Measurements from ENCODE around the gene AGRP.

The AGRP gene

GRCh38 chr16:67451061-67451703 is 32.2 kb downstream of the AGRP start:
- no peak overlapping the region for H4K91ac ChIP-seq (ENCODE audit: low read length)
- peaks cover 61 to 77% of the 10 kb centered on the region in 2 experiments for H3K36me3 ChIP-seq (ENCODE audit: control insufficient read depth in 1 of 2, insufficient read depth in 2 of 2, low read depth in 1 of 2, low read length in 2 of 2)
- no peak overlapping the region for H3K14ac ChIP-seq (ENCODE audit: low read length in 2 of 2)
- no peak overlapping the region for H3K4ac ChIP-seq (ENCODE audit: low read depth in 1 of 2, low read length in 2 of 2)
- no peak overlapping the region for H2BK12ac ChIP-seq (ENCODE audit: low read length in 2 of 2)
- no peaks in the 10 kb centered on the region for H3K9me3 ChIP-seq (ENCODE audit: control insufficient read depth, low read length)
- no peak overlapping the region for H3K9ac ChIP-seq (ENCODE audit: low read length)
- no peak overlapping the region for H2AFZ ChIP-seq (ENCODE audit: low read depth, low read length)
- 97% methylated on average over 12 of the region's 12 CpGs for WGBS
- H3K79me1 ChIP-seq (replicated peaks; ENCODE audit: low read length, poor library complexity, severe bottlenecking) = peaks cover 67% of the 10 kb centered on the region
- no peaks in the 10 kb centered on the region for H3K27me3 ChIP-seq (ENCODE audit: control insufficient read depth in 1 of 2, insufficient read depth in 1 of 2, low read length in 2 of 2)
- H3K4me1 ChIP-seq (ENCODE audit: control insufficient read depth, insufficient read depth, low read depth, low read length) = peaks cover 16% of the 10 kb centered on the region
- no peak overlapping the region for H3K4me3 ChIP-seq (ENCODE audit: insufficient read depth in 1 of 2, low read depth in 1 of 2, low read length in 2 of 2)
- H2BK5ac ChIP-seq (ENCODE audit: low read depth, low read length, poor library complexity, severe bottlenecking) = no peak overlapping the region
- H2AK5ac ChIP-seq (ENCODE audit: low read length, severe bottlenecking) = no peak overlapping the region
- no peak overlapping the region for H3K18ac ChIP-seq (ENCODE audit: low read depth in 1 of 2, low read length in 2 of 2)
- H2BK120ac ChIP-seq (ENCODE audit: low read depth, low read length) = no peak overlapping the region
- no peak overlapping the region for H3K27ac ChIP-seq (ENCODE audit: low read length, poor library complexity, severe bottlenecking)
- no peak overlapping the region for H3K4me2 ChIP-seq (ENCODE audit: low read length, poor library complexity, severe bottlenecking)
- DNase-seq = no peak
- H2BK15ac ChIP-seq (ENCODE audit: low read depth, poor library complexity, severe bottlenecking) = no peak overlapping the region
- H3K23ac ChIP-seq (ENCODE audit: low read length in 2 of 2) = no peak overlapping the region
- H4K8ac ChIP-seq (ENCODE audit: low read length) = no peak overlapping the region

GRCh38 chr16:67449739-67450138 is 33.6 kb downstream of the AGRP start:
- WGBS = 97% methylated on average over 3 of the region's 3 CpGs
- H3K9me3 ChIP-seq (ENCODE audit: control insufficient read depth, low read length) = no peaks in the 10 kb centered on the region
- H3K4me3 ChIP-seq (ENCODE audit: insufficient read depth in 1 of 2, low read depth in 1 of 2, low read length in 2 of 2) = no peak overlapping the region
- H3K4ac ChIP-seq (ENCODE audit: low read depth in 1 of 2, low read length in 2 of 2) = no peak overlapping the region
- H3K18ac ChIP-seq (ENCODE audit: low read depth in 1 of 2, low read length in 2 of 2) = no peak overlapping the region
- no peak overlapping the region for H2BK15ac ChIP-seq (ENCODE audit: low read depth, poor library complexity, severe bottlenecking)
- DNase-seq = no peak
- H3K36me3 ChIP-seq (ENCODE audit: control insufficient read depth in 1 of 2, insufficient read depth in 2 of 2, low read depth in 1 of 2, low read length in 2 of 2) = peaks cover 67 to 81% of the 10 kb centered on the region in 2 experiments
- H2BK12ac ChIP-seq (ENCODE audit: low read length in 2 of 2) = no peak overlapping the region
- peaks cover 30% of the 10 kb centered on the region for H3K4me1 ChIP-seq (ENCODE audit: control insufficient read depth, insufficient read depth, low read depth, low read length)
- no peak overlapping the region for H3K23ac ChIP-seq (ENCODE audit: low read length in 2 of 2)
- no peaks in the 10 kb centered on the region for H3K27me3 ChIP-seq (ENCODE audit: control insufficient read depth in 1 of 2, insufficient read depth in 1 of 2, low read length in 2 of 2)
- H2BK120ac ChIP-seq (ENCODE audit: low read depth, low read length) = no peak overlapping the region
- no peak overlapping the region for H2BK5ac ChIP-seq (ENCODE audit: low read depth, low read length, poor library complexity, severe bottlenecking)
- H3K9ac ChIP-seq (ENCODE audit: low read length) = no peak overlapping the region
- no peak overlapping the region for H4K8ac ChIP-seq (ENCODE audit: low read length)
- no peak overlapping the region for H3K14ac ChIP-seq (ENCODE audit: low read length in 2 of 2)
- no peak overlapping the region for H4K91ac ChIP-seq (ENCODE audit: low read length)
- no peak overlapping the region for H3K27ac ChIP-seq (ENCODE audit: low read length, poor library complexity, severe bottlenecking)
- H3K79me1 ChIP-seq (replicated peaks; ENCODE audit: low read length, poor library complexity, severe bottlenecking) = peaks cover 69% of the 10 kb centered on the region
- H3K4me2 ChIP-seq (ENCODE audit: low read length, poor library complexity, severe bottlenecking) = no peak overlapping the region
- no peak overlapping the region for H2AFZ ChIP-seq (ENCODE audit: low read depth, low read length)
- H2AK5ac ChIP-seq (ENCODE audit: low read length, severe bottlenecking) = no peak overlapping the region

GRCh38 chr16:67449336-67449735 is 34.0 kb downstream of the AGRP start:
- WGBS = 94% methylated on average over 2 of the region's 2 CpGs

GRCh38 chr16:67448580-67448979 is 34.8 kb downstream of the AGRP start:
- H3K14ac ChIP-seq (ENCODE audit: low read length in 2 of 2) = no peak overlapping the region
- H3K4me3 ChIP-seq (ENCODE audit: insufficient read depth in 1 of 2, low read depth in 1 of 2, low read length in 2 of 2) = no peak overlapping the region
- no peaks in the 10 kb centered on the region for H3K9me3 ChIP-seq (ENCODE audit: control insufficient read depth, low read length)
- H2BK12ac ChIP-seq (ENCODE audit: low read length in 2 of 2) = no peak overlapping the region
- peaks cover 68 to 90% of the 10 kb centered on the region in 2 experiments for H3K36me3 ChIP-seq (ENCODE audit: control insufficient read depth in 1 of 2, insufficient read depth in 2 of 2, low read depth in 1 of 2, low read length in 2 of 2)
- H3K79me1 ChIP-seq (replicated peaks; ENCODE audit: low read length, poor library complexity, severe bottlenecking) = peaks cover 64% of the 10 kb centered on the region
- no peak overlapping the region for H2AFZ ChIP-seq (ENCODE audit: low read depth, low read length)
- H4K8ac ChIP-seq (ENCODE audit: low read length) = no peak overlapping the region
- H3K27ac ChIP-seq (ENCODE audit: low read length, poor library complexity, severe bottlenecking) = no peak overlapping the region
- H3K23ac ChIP-seq (ENCODE audit: low read length in 2 of 2) = no peak overlapping the region
- no peak overlapping the region for H2AK5ac ChIP-seq (ENCODE audit: low read length, severe bottlenecking)
- no peak overlapping the region for H3K18ac ChIP-seq (ENCODE audit: low read depth in 1 of 2, low read length in 2 of 2)
- peaks cover 39% of the 10 kb centered on the region for H3K4me1 ChIP-seq (ENCODE audit: control insufficient read depth, insufficient read depth, low read depth, low read length)
- no peak overlapping the region for H2BK120ac ChIP-seq (ENCODE audit: low read depth, low read length)
- WGBS = 100% methylated on average over 3 of the region's 5 CpGs
- H2BK15ac ChIP-seq (ENCODE audit: low read depth, poor library complexity, severe bottlenecking) = no peak overlapping the region
- H4K91ac ChIP-seq (ENCODE audit: low read length) = no peak overlapping the region
- DNase-seq = no peak
- H3K9ac ChIP-seq (ENCODE audit: low read length) = no peak overlapping the region
- no peak overlapping the region for H2BK5ac ChIP-seq (ENCODE audit: low read depth, low read length, poor library complexity, severe bottlenecking)
- no peak overlapping the region for H3K4ac ChIP-seq (ENCODE audit: low read depth in 1 of 2, low read length in 2 of 2)
- no peaks in the 10 kb centered on the region for H3K27me3 ChIP-seq (ENCODE audit: control insufficient read depth in 1 of 2, insufficient read depth in 1 of 2, low read length in 2 of 2)
- H3K4me2 ChIP-seq (ENCODE audit: low read length, poor library complexity, severe bottlenecking) = no peak overlapping the region

More at GRCh38 chr16:67449336-67449735, 34.0 kb downstream of the AGRP start:
- Histone ChIP-seq H4K91ac (ENCODE audit: low read length) (no peak overlapping the region), H2BK12ac (ENCODE audit: low read length in 2 of 2) (no peak overlapping the region), H2BK5ac (ENCODE audit: low read depth, low read length, poor library complexity, severe bottlenecking) (no peak overlapping the region), H3K4me3 (ENCODE audit: insufficient read depth in 1 of 2, low read depth in 1 of 2, low read length in 2 of 2) (no peak overlapping the region), H3K4me2 (ENCODE audit: low read length, poor library complexity, severe bottlenecking) (no peak overlapping the region), H3K27ac (ENCODE audit: low read length, poor library complexity, severe bottlenecking) (no peak overlapping the region), H4K8ac (ENCODE audit: low read length) (no peak overlapping the region), H3K9me3 (ENCODE audit: control insufficient read depth, low read length) (no peaks in the 10 kb centered on the region), H3K14ac (ENCODE audit: low read length in 2 of 2) (no peak overlapping the region), H3K9ac (ENCODE audit: low read length) (no peak overlapping the region), H3K79me1 (replicated peaks; ENCODE audit: low read length, poor library complexity, severe bottlenecking) (peaks cover 68% of the 10 kb centered on the region), H2BK15ac (ENCODE audit: low read depth, poor library complexity, severe bottlenecking) (no peak overlapping the region), H3K4ac (ENCODE audit: low read depth in 1 of 2, low read length in 2 of 2) (no peak overlapping the region), H2AK5ac (ENCODE audit: low read length, severe bottlenecking) (no peak overlapping the region), H2AFZ (ENCODE audit: low read depth, low read length) (no peak overlapping the region), H3K36me3 (ENCODE audit: control insufficient read depth in 1 of 2, insufficient read depth in 2 of 2, low read depth in 1 of 2, low read length in 2 of 2) (peaks cover 68 to 85% of the 10 kb centered on the region in 2 experiments), H3K23ac (ENCODE audit: low read length in 2 of 2) (no peak overlapping the region), H3K4me1 (ENCODE audit: control insufficient read depth, insufficient read depth, low read depth, low read length) (peaks cover 34% of the 10 kb centered on the region), H3K18ac (ENCODE audit: low read depth in 1 of 2, low read length in 2 of 2) (no peak overlapping the region), H3K27me3 (ENCODE audit: control insufficient read depth in 1 of 2, insufficient read depth in 1 of 2, low read length in 2 of 2) (no peaks in the 10 kb centered on the region), H2BK120ac (ENCODE audit: low read depth, low read length) (no peak overlapping the region)
- no peak for DNase-seq
